BLaER1 treated with 17β-estradiol and CSF1 and Interleukin-3, amounts not matched to agents 10 nM and 100 nM (cell line): ENCODE results near the gene MYADML2.
A peak's percentile ranks its signal among the peaks of the same experiment; 100 is the strongest.

ENCODE experiments used
- H3K27ac ChIP-seq, 11 experiments: shearing (Covaris generic); formaldehyde crosslinking; 2 replicates each; pipeline ENCODE4 v1.8.1; 2022
- H3K27me3 ChIP-seq, 11 experiments: shearing (Covaris generic); formaldehyde crosslinking; 2 replicates each; pipeline ENCODE4 v1.8.1; 2022
- H3K36me3 ChIP-seq, 11 experiments: shearing (Covaris generic); formaldehyde crosslinking; 2 replicates each; pipeline ENCODE4 v1.8.1; 2022
- H3K4me1 ChIP-seq, 10 experiments: shearing (Covaris generic); formaldehyde crosslinking; 2 replicates each; pipeline ENCODE4 v1.8.1; 2022
- H3K4me2 ChIP-seq, 11 experiments: shearing (Covaris generic); formaldehyde crosslinking; 2 replicates each; pipeline ENCODE4 v1.8.1; 2022
- H3K4me3 ChIP-seq, 10 experiments: shearing (Covaris generic); formaldehyde crosslinking; 2 replicates each; pipeline ENCODE4 v1.8.1; 2022
- H3K9ac ChIP-seq, 11 experiments: shearing (Covaris generic); formaldehyde crosslinking; 2 replicates each; pipeline ENCODE4 v1.8.1; 2022
- H3K9me3 ChIP-seq, 11 experiments: shearing (Covaris generic); formaldehyde crosslinking; replicated peaks in 1 of 11; 2 replicates each; pipeline ENCODE4 v1.8.1; 2022
- H4K20me1 ChIP-seq, 11 experiments: shearing (Covaris generic); formaldehyde crosslinking; 2 replicates each; pipeline ENCODE4 v1.8.1; 2022
- Cebpa-rat ChIP-seq, 11 experiments: shearing (Covaris generic); IDR thresholded peaks; 2 replicates each; pipeline ENCODE4 v1.8.1; 2022

Gene MYADML2

DNA sequence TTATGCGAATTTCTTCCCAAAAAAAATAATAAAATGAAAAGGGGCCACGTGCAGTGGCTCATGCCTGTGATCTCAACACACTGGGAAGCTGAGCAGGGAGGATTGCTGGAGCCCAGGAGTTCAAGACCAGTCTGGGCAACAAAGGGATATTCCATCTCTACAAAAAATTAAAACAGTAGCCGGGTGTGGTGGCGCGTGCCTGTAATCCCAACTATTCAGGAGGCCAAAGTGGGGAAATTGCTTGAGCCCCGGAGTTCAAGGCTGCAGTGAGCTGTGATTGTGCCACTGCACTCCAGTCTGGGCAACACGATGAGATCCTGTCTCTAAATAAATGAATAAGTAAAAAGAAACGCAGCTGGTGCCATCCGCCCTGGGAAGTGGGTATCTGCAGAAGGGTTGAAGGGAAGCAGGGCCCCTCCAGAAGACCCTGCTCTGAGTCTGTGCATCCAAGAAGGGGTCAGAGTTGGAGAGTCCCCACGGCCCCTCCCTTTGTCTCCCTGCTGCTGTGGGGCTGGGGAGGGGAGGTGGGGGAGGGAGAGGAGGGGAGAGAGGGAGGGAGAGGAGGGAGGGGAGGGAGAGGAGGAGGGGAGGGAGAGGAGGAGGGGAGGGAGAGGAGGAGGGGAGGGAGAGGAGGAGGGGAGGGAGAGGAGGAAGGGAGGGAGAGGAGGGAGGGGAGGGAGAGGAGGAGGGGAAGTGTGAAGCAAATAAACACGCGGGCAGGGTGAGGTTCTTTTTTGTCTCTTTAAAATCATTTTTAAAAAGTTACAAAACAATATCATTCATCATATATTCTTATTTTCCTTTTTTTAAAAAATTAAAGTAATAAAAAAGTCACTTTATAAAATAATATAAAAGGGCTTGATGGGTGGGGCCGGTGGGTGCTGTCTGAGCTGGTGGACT is 5.0 kb upstream of the MYADML2 start:
- Histone ChIP-seq H3K4me3 (no peak overlapping the region), H3K9ac (no peak overlapping the region), H3K9me3 (no peaks in the 10 kb centered on the region), H4K20me1 (no peaks in the 10 kb centered on the region), H3K36me3 (no peaks in the 10 kb centered on the region), H3K27me3 (peaks cover 0 to 5% (median 3%) of the 10 kb centered on the region in 11 experiments; a peak in 10 of 22 replicates), H3K4me1 (peaks cover 0 to 10% (median 3%) of the 10 kb centered on the region in 10 experiments; a peak in 7 of 20 replicates), H3K4me2 (peak overlapping the region in 1 of 11 experiments; percentile 7; a peak in 2 of 22 replicates), H3K27ac (no peak overlapping the region)
- TF ChIP-seq Cebpa-rat (IDR thresholded peaks at IDR 0.05): no peak

GRCh38 chr17:81950501-81950900 is 3.5 kb upstream of the MYADML2 start:
- Histone ChIP-seq H3K4me2 (no peak overlapping the region), H3K9me3 (no peaks in the 10 kb centered on the region), H3K27me3 (no peaks in the 10 kb centered on the region), H3K4me3 (no peak overlapping the region), H3K27ac (no peak overlapping the region), H4K20me1 (no peaks in the 10 kb centered on the region), H3K36me3 (no peaks in the 10 kb centered on the region), H3K4me1 (peaks cover 0 to 13% (median 3%) of the 10 kb centered on the region in 10 experiments; a peak in 7 of 20 replicates), H3K9ac (no peak overlapping the region)
- TF ChIP-seq Cebpa-rat (IDR thresholded peaks at IDR 0.05): no peak

- no peak for TF ChIP-seq Cebpa-rat (IDR thresholded peaks at IDR 0.05)
- H3K4me1 ChIP-seq: peaks cover 0 to 24% (median 6%) of the 10 kb centered on the region in 10 experiments; a peak in 9 of 20 replicates
- H3K27me3 ChIP-seq: no peaks in the 10 kb centered on the region
- H3K4me2 ChIP-seq: 0 out of 22 replicates have a peak overlapping the region, but pooled peaks of 1 of the 11 experiments have one; percentile 0
- H3K9ac ChIP-seq: peak overlapping the region in 2 of 11 experiments; percentile 17 to 28; a peak in 1 of 22 replicates
- H3K27ac ChIP-seq: no peak overlapping the region
- H3K4me3 ChIP-seq: no peak overlapping the region
- no peaks in the 10 kb centered on the region for H4K20me1 ChIP-seq
- H3K36me3 ChIP-seq: no peaks in the 10 kb centered on the region
- H3K9me3 ChIP-seq: no peaks in the 10 kb centered on the region
These were observed 1.8 kb upstream of the MYADML2 start for GRCh38 chr17:81948635-81949378.

DNA sequence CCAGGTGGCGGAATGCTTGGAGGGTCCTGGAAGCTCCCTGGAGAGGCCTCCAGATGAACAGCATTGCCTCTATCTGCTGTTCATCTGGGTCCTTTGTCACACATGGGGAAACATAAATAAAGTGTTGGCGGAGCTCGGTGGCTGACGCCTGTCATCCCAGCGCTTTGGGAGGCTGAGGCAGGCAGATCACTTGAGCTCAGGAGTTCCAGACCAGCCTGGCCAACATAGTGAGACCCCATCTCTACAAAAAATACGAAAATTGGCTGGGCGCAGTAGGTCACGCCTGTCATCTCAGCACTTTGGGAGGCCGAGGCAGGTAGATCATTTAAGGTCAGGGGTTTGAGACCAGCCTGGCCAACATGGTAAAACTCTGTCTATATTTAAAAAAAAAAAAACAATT is 2.2 kb downstream of the MYADML2 start:
- H3K4me1 ChIP-seq: peaks cover 13 to 59% (median 30%) of the 10 kb centered on the region in 10 experiments; a peak in 19 of 20 replicates
- H3K27ac ChIP-seq: no peak overlapping the region
- peak overlapping the region in 4 of 11 experiments; percentile 10 to 34 (median 26); a peak in 2 of 22 replicates for H3K4me2 ChIP-seq
- no peaks in the 10 kb centered on the region for H4K20me1 ChIP-seq
- H3K36me3 ChIP-seq: no peaks in the 10 kb centered on the region
- no peaks in the 10 kb centered on the region for H3K9me3 ChIP-seq
- TF ChIP-seq Cebpa-rat (IDR thresholded peaks at IDR 0.05): no peak
- peaks cover 0 to 16% (median 0%) of the 10 kb centered on the region in 11 experiments; a peak in 5 of 22 replicates for H3K27me3 ChIP-seq
- H3K9ac ChIP-seq: no peak overlapping the region
- H3K4me3 ChIP-seq: no peak overlapping the region

DNA sequence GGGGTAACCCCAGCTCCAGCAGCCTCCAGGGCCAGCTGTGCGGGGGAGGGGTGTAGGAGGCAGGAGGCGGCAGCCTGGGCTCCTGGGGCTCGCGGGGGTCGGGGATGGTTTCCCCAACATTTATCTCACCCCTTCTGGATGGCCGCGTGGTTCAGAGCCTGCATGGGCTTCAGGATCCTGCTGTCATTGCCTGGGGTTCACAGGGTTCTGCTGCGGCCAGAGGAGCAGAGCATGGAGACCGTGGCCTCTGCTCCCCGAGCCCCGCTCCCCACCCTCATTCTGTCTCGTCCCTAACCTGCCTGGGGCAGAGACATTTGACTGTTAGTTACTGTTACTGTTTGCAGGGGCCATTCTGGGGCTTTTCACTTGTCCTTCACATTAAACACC is 4.9 kb downstream of the MYADML2 start:
- Histone ChIP-seq H3K4me3 (peak overlapping the region in 2 of 10 experiments; percentile 11 to 27; a peak in 2 of 20 replicates), H3K36me3 (no peaks in the 10 kb centered on the region), H3K9me3 (no peaks in the 10 kb centered on the region), H4K20me1 (no peaks in the 10 kb centered on the region), H3K4me1 (peaks cover 31 to 80% (median 57%) of the 10 kb centered on the region in 10 experiments), H3K4me2 (peak overlapping the region in 10 of 11 experiments; percentile 64 to 100 (median 100); a peak in 19 of 22 replicates), H3K9ac (peak overlapping the region in 3 of 11 experiments; percentile 21 to 41 (median 23); a peak in 1 of 22 replicates), H3K27ac (no peak overlapping the region), H3K27me3 (peaks cover 0 to 19% (median 0%) of the 10 kb centered on the region in 11 experiments; a peak in 5 of 22 replicates)
- TF ChIP-seq Cebpa-rat (IDR thresholded peaks at IDR 0.05): no peak

DNA sequence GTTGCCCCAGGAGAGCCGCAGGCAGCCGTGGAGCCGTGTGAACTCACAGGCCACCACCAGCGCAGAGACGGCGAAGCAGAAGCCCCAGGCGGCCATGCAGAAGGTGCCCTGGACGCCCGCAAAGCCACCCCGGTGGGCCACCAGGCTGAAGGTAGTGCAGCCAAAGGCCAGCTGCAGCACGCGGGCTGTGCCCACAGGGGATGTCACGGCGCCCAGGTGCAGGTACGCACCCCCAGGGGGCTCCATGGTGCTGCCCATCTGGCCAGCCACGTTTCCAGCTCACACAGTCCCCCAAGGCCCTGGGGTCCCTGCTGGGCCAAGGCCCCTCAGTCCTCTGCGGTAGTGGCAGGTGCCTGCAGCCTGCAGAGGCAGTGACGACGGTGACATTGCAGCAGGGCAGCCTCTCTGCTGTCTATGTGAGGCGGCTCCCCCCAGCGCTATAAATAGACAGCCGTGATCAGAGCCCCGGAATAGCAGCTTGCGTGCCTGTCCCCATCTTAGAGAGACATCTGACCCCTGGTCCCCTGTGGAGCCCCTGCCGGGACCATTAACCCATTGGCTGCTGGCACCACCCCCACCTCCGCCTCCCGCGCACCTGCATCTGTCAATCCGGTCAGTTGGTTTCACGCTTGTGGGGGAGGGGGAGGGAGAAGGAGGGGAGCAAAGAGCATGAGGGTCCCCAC is 5.4 kb downstream of the MYADML2 start:
- no peak for TF ChIP-seq Cebpa-rat (IDR thresholded peaks at IDR 0.05)
- Histone ChIP-seq H3K9me3 (no peaks in the 10 kb centered on the region), H3K4me1 (peaks cover 34 to 83% (median 61%) of the 10 kb centered on the region in 10 experiments), H3K4me2 (peak overlapping the region; percentile 64 to 100 (median 100)), H3K4me3 (peak overlapping the region in 4 of 10 experiments; percentile 5 to 27 (median 11); a peak in 2 of 20 replicates), H4K20me1 (no peaks in the 10 kb centered on the region), H3K27ac (no peak overlapping the region), H3K27me3 (peaks cover 0 to 19% (median 0%) of the 10 kb centered on the region in 11 experiments; a peak in 5 of 22 replicates), H3K9ac (peak overlapping the region in 7 of 11 experiments; percentile 1 to 41 (median 17); a peak in 4 of 22 replicates), H3K36me3 (no peaks in the 10 kb centered on the region)

- H4K20me1 ChIP-seq: peaks cover 0 to 2% (median 0%) of the 10 kb centered on the region in 11 experiments; a peak in 3 of 22 replicates
- peak overlapping the region; percentile 64 to 100 (median 100) for H3K4me2 ChIP-seq
- no peaks in the 10 kb centered on the region for H3K36me3 ChIP-seq
- peaks cover 0 to 19% (median 0%) of the 10 kb centered on the region in 11 experiments; a peak in 5 of 22 replicates for H3K27me3 ChIP-seq
- H3K4me1 ChIP-seq: peaks cover 42 to 91% (median 70%) of the 10 kb centered on the region in 10 experiments
- H3K9me3 ChIP-seq: no peaks in the 10 kb centered on the region
- H3K4me3 ChIP-seq: 0 out of 20 replicates have a peak overlapping the region, but pooled peaks of 2 of the 10 experiments have one; percentile 5 to 11
- no peak overlapping the region; a peak in 1 of 22 replicates for H3K27ac ChIP-seq
- peak overlapping the region in 5 of 11 experiments; percentile 15 to 41 (median 21); a peak in 4 of 22 replicates for H3K9ac ChIP-seq
- no peak for TF ChIP-seq Cebpa-rat (IDR thresholded peaks at IDR 0.05)
These were observed 6.2 kb downstream of the MYADML2 start for GRCh38 chr17:81940538-81941483.
